ENCODE results near the gene SLC10A7. TPM values are rescaled to one million over a fixed set of nuclear protein-coding genes. Genes with fewer than 3 reads are reported as not detected.

Gene SLC10A7
- polyA plus RNA-seq, 6 donors from 2014 or later, result 4.1 to 13.6 (median 8.0) TPM

GRCh38 chr4:146210890-146211289 is 310.9 kb downstream of the SLC10A7 start:
- ATAC-seq (ENCODE audit: low read depth in 2 of 2), result no peak
- Mint-ChIP-seq H3K36me3 (no peaks in the 10 kb centered on the region), H3K27ac (no peak overlapping the region)

GRCh38 chr4:146207410-146207809 is 314.3 kb downstream of the SLC10A7 start:
- Mint-ChIP-seq H3K9me3 (peaks cover 0 to 3% (median 0%) of the 10 kb centered on the region in 7 donors), H3K36me3 (peaks cover 8 to 16% of the 10 kb centered on the region in 2 donors), H3K4me1 (no peaks in the 10 kb centered on the region), H3K4me3 (no peak overlapping the region), H3K27me3 (peaks cover 0 to 13% (median 4%) of the 10 kb centered on the region in 3 donors), H3K27ac (no peak overlapping the region)
- no peak for DNase-seq
- no peak for ATAC-seq (ENCODE audit: low read depth in 2 of 2)

More at GRCh38 chr4:146210890-146211289, 310.9 kb downstream of the SLC10A7 start:
- no peaks in the 10 kb centered on the region for H3K4me1 Mint-ChIP-seq
- peaks cover 0 to 21% (median 8%) of the 10 kb centered on the region in 3 donors for H3K27me3 Mint-ChIP-seq
- no peak overlapping the region for H3K4me3 Mint-ChIP-seq
- DNase-seq, result no peak
- no peaks in the 10 kb centered on the region for H3K9me3 Mint-ChIP-seq

Other genes starting within 250 kb of the SLC10A7 start
- gene POU4F2, start 117.0 kb upstream of the SLC10A7 start, polyA plus RNA-seq (ENCODE audit: low read depth in 6 of 6), result not detected